HPDE6-E6E7 (cell line): Measurements from ENCODE around the gene ADARB2.
"Not testable (repeated sequence)": the region's sequence is repeated elsewhere in the genome, so short reads cannot be mapped to it uniquely, and the experiment has no call there.

Experiments
- DNase-seq: peaks from one replicate; pipeline ENCODE4 v3.0.0; 2011; ENCODE audit warnings: missing footprints; ENCODE audit errors: extremely low spot score

ADARB2 gene

DNA sequence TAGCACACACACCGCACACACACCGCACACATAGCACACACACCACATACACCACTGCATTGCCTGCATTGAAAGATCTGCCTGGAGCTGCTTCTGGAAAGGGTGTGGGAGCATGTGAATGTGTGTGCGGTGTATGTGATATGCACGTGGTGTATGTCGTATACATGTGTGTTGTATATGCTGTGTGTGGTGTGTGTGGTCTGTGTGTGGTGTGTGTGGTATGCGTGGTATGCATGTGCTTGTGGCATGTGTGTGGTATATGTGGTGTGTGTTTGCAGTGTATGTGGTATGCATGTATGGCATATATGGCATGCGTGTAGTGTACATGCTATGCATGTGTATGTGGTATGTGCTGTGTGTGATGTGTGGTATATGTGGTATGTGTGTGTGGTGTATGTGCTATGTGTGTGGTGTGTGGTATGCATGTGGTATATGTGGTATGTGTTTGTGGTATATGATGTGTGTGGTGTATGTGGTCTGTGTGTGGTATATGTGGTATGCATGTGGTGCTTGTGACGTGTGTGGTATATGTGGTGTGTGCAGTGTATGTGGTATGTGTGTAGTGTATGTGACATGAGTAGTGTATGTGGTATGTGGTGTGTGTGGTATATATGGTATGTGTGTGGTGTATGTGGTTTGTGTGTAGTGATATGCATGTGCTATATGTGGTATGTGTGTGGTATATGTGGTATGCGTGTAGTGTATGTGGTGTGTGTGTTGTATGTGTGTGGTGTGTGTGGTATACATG lies 505.0 kb downstream of the ADARB2 start:
- DNase-seq, result no peak

DNA sequence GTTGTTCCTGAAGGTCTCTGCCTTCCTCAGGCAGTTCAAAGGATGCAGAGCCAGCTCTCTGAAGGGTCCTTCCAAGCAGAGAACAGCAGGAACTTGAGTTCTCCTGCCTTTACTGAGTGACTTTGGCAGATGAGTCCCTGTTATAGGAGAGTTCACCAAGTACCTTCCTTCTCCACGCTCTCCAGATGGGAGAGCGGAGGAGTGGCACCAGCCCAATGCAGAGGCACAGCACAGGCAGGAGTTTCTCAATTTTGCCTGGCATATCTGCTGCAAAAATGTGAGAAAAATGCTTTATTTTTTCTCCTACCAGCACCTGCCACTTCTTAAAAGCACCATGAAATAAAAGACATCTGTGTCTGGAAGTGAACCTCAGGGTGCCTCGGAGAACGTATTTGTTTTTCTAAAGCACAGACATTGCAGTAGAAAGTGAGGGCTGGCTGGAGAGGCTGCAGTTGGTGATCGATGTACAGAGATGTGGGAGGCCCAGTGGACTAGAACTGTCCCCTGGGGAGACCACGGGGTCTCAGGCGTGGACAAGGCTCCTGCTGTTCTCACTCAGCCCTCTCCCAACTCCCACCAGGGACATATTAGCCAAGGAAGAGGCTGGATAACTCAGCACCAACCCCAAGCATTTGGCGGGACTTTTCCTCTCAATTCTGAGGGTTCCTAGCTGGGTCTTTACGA lies 506.6 kb downstream of the ADARB2 start:
- no peak for DNase-seq

GRCh38 chr10:1230138-1230537 lies 507.2 kb downstream of the ADARB2 start:
- no peak for DNase-seq

- no peak for DNase-seq
These were observed 507.8 kb downstream of the ADARB2 start for GRCh38 chr10:1229574-1229973.

DNA sequence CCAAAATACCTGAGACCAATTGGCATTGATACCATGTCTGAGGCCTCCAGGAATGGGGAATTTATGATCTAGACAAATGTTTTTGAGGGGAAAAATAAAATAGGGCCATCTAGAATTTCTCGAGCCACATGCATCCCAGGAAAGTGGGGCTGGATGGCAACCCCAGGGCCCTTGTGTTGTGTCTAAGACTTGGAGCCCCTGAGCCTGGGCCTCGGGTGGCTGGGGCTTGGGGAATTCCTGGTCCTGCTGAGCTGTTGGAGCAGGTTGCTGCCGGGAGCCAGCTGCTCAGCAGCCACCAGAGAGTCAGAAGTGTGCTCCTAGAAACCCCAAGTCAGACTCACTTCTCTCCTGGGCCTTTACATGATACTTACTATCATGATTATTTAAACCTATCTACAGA lies 508.2 kb downstream of the ADARB2 start:
- DNase-seq, result no peak

- DNase-seq, result no peak
These were observed 508.8 kb downstream of the ADARB2 start for GRCh38 chr10:1228467-1228975.

- no peak for DNase-seq
These were observed 509.6 kb downstream of the ADARB2 start for GRCh38 chr10:1227510-1228402.

DNA sequence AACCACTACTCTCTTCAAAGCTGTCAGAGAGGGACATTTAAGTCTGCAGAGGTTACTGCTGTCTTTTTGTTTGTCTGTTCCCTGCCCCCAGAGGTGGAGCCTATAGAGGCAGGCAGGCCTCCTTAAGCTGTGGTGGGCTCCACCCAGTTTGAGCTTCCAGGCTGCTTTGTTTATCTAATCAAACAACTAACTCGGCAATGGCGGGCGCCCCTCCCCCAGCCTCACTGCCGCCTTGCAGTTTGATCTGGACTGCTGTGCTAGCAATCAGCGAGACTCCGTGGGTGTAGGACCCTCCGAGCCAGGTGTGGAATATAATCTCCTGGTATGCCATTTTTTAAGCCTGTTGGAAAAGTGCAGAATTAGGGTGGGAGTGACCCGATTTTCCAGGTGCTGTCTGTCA lies 510.4 kb downstream of the ADARB2 start:
- not testable (repeated sequence) for DNase-seq

DNA sequence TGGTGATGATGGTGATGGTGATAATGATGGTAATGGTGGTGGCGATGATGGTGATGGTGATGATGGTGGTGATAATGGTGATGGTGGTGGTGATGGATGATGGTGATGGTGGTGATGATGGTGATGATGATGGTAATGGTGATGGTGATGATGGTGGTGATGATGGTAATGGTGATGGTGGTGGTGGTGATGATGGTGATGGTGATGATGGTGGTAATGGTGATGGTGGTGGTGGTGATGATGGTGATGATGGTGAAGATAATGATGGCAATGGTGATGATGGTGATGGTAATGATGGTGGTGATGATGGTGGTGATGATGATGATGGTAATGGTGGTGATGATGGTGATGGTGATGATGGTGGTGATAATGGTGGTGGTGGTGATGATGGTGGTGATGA lies 517.5 kb downstream of the ADARB2 start:
- DNase-seq, result not testable (repeated sequence)

DNA sequence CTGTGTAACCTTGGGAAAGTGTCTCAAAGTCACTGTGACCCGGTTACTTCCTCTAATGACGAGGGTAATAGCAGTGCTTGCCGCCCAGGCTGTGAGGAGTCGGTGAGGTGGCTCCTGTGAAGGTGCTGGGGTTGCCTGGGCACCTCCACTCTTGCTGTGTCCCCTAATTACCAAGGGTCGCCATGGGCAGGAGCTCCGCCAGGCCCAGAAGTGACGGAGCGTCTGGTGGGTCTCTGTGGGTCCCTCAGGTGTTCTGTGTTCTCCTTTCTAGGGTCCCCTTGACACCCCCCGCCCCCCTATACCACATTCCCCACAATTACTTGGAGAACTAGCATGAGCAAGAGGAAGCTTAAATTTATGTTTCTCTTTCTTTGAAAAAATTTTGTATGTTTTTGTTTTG lies 519.7 kb downstream of the ADARB2 start:
- DNase-seq, result no peak

GRCh38 chr10:1217237-1217587 lies 520.1 kb downstream of the ADARB2 start:
- DNase-seq, result no peak

- no peak for DNase-seq
These were observed 520.6 kb downstream of the ADARB2 start for GRCh38 chr10:1216574-1217236.

DNA sequence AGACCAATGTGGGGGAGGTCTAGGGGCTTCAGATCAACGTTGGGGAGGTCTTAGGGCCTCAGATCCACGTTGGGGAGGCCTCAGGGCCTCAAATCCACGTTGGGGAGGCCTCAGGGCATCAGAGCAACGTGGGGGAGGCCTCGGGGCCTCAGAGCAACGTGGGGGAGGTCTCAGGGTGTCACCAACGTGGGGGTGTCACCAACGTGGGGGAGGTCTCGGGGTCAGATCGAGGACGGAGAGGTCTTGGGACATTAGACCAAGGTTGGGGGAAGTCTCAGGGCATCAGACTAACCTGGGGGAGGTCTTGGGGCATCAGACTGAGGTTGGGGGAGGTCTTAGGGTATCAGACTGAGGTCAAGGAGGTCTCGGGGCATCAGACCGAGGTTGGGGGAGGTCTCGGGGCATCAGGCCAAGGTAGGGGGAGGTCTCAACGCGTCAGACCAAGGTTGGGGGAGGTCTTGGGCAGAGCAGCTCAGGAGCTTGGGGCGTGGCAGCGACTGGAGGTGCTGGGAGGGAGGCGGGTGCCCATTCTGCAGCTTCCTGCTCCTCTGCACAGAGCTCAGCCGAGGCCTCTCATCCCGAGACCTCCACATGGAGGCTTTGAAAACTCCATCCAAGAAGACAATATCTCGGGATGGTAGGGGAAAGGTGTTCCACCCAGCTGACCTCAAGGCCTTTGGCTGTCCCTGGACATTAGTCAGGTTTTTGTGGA lies 521.3 kb downstream of the ADARB2 start:
- no peak for DNase-seq

DNA sequence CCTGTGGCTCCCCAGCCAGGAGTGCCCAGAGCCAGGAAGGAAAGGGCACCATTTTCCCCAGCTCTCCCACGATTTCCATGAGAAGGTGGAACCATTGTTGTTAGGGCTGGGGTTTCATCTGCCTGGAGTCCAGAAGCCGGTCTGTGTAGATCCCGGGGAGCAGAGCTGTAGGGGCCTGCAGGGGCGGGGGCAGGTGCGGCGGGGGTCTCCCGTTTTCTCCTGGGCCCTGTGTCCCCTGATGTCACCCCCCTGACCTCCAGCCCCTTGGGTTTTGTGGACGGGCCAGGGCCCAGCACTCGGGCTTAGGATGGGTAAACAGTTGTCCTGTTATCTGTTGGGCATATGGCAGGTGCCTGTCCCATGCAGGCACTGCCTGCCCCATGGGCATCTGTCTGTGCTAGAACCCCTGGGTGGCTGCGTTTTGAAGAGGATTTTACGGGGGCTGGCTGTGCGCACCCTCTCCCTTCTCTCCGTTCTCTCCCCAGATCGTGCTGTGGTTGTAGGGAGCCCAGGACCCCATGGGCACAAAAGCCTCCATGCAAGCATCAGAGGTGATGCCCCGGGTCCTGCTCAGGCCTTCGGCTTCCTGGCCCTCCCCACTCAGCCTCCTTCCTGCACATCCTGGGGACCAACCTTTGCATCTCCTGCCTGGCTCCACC lies 522.3 kb downstream of the ADARB2 start:
- DNase-seq, result no peak

- no peak for DNase-seq
These were observed 523.2 kb downstream of the ADARB2 start for GRCh38 chr10:1214071-1214675.

- no peak for DNase-seq
These were observed 523.9 kb downstream of the ADARB2 start for GRCh38 chr10:1213252-1214070.

GRCh38 chr10:1212571-1213141 lies 524.7 kb downstream of the ADARB2 start:
- no peak for DNase-seq

- no peak for DNase-seq
These were observed 525.3 kb downstream of the ADARB2 start for GRCh38 chr10:1211844-1212570.
